AG09309 (cell line): Measurements from ENCODE around the gene L1CAM.

Experiments used
- DNase-seq: peaks from one replicate; pipeline ENCODE4 v3.0.0-alpha.2; 2010; ENCODE audit warnings: low read depth
- H3K4me3 ChIP-seq: 2 replicates; pipeline ENCODE4 v1.5.1; 2011; ENCODE audit warnings: mild to moderate bottlenecking, low read depth, low read length, moderate library complexity; ENCODE audit not compliant: control insufficient read depth
- TF ChIP-seq, protein P1 (sequence below): IDR thresholded peaks from 2 replicates; pipeline ENCODE4 v1.5.1; 2011; ENCODE audit warnings: mild to moderate bottlenecking, low read depth, low read length, inconsistent platforms; ENCODE audit not compliant: insufficient read depth, control insufficient read depth; ENCODE audit errors: missing control alignments

Gene L1CAM

DNA sequence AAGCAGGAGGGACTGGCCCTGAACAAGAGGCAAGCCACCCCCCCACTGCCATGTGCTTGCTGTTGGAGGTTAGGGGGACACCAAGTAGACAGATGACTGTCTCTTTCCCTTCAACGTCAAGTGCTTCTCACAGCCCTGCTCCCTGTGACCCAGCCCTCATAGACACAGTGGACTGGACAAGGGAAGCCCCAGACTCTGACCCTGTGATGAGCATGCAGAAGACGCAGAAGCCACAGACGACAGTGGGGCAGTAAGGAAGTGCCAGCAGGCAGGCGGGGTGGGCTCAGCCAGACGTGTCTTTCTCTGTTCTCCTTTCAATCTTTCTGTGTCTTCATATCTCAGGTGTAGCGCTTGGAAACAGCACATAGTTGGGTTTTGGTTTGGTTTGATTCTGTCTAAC is 2.4 kb upstream of the L1CAM start:
- no peak for DNase-seq
- TF ChIP-seq, protein P1, sequence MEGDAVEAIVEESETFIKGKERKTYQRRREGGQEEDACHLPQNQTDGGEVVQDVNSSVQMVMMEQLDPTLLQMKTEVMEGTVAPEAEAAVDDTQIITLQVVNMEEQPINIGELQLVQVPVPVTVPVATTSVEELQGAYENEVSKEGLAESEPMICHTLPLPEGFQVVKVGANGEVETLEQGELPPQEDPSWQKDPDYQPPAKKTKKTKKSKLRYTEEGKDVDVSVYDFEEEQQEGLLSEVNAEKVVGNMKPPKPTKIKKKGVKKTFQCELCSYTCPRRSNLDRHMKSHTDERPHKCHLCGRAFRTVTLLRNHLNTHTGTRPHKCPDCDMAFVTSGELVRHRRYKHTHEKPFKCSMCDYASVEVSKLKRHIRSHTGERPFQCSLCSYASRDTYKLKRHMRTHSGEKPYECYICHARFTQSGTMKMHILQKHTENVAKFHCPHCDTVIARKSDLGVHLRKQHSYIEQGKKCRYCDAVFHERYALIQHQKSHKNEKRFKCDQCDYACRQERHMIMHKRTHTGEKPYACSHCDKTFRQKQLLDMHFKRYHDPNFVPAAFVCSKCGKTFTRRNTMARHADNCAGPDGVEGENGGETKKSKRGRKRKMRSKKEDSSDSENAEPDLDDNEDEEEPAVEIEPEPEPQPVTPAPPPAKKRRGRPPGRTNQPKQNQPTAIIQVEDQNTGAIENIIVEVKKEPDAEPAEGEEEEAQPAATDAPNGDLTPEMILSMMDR = no peak
- no peak overlapping the region for H3K4me3 ChIP-seq

DNA sequence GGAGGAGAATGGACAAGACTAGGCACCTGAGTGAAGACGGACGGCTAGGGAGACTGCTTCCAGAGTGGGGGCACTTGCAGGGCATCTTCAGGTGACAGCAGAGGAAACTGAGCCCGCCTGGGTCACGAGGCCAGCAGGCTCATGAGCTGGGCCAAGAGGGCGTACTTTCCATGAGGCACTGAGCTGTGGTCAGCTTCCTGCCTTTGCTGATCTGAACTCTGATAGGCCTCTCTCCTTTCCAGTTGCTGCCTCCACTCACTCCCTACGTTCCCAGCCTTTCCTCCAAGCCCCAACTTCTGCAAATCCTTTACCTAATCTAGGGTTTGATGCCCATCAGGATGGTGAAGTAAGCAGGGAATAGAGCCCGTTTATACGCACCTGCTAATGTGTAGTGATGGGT is 1.4 kb upstream of the L1CAM start:
- no peak overlapping the region for H3K4me3 ChIP-seq
- TF ChIP-seq, protein P1 = no peak

DNA sequence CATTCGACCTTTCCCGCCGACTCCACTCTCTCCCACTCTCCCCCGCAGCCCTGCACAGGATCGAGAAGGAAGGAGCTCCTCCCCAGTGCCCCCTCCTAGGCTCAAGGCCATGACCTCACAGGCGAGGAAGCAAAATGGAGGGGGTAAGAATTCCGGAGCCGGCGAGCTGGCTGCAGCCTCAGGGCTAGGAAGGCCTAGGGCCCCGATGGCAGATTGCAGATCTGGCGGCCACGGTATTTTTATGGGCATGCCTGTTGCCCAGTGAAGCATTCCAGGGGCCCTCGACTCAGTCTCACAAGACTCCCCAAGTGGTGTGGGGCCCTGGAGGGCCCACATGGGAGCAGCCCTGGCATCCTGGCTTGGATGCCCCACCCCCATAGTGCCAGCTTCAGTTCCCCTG is 942 bp upstream of the L1CAM start:
- TF ChIP-seq, protein P1 = no peak
- no peak for DNase-seq
- no peak overlapping the region for H3K4me3 ChIP-seq

More for the DNA sequence above, 1.4 kb upstream of the L1CAM start:
- no peak for DNase-seq

DNA sequence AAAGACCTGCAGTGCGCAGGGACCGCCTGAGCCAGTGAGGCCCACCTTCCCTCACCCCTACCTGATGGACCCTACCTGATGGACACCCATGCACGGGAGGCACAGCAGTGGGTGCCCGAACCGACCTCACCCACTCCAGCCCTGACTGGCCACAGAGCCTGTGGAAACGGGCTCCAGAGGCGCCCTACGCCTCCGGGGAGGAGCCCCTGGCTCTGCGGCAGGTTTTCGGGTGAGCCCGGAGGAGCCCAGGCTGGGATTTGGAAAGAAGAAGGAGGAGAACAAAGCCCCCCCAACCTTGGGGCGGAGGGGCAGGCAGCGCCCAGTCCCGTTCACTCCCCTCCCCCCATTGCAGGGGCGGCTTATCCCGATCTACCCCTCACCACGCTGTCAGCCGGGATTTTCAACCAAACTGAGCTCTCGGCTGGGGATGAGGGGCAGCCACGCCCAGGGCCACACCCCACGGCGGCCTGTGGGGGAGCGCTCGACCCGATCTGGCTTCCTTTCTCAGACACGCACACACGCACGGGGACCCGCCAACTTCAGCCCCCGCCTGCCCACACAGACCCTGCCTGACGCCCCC is 675 bp downstream of the L1CAM start:
- TF ChIP-seq, protein P1 = no peak
- DNase-seq = no peak
- H3K4me3 ChIP-seq = no peak overlapping the region

DNA sequence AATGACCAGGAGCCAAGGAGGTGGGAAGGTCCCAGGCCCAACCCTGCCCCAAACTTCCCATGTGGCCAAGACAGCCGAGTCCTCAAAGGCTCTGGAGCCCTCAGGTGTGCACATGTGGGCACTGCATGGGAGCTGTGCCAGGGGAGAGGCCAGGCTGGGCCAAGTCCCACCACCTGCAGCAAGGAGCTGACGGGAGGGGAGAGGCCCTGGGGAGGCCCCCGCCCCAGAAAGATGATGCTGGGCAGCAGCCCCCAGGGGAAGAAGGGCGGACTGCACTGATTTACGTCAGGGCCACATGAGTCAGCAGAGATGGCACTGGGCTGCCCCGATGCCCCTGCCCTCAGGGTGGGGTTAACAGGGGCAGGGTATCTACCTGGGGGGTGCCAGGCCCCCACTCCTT is 1.4 kb downstream of the L1CAM start:
- no peak overlapping the region for H3K4me3 ChIP-seq
- DNase-seq = no peak
- TF ChIP-seq, protein P1 = no peak

DNA sequence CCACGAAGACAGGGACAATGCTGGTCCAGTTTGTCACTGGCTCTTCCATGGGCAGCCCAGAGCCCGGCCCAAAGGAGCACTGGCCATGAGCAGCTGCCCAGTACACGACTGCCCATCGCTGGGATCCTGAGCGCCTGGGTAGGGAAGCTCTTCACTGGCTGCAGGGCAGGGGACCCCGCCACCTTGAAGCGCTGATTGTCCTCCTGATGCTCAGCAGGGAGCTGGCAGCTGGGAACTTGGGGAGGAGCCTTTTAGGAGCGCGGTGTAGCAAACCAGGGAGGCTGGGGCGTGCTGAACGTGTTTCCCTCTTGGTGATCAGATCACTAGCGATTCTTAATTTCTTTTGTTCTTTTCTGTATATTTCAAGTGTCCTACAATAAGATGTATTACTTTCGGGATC is 1.8 kb downstream of the L1CAM start:
- no peak overlapping the region for H3K4me3 ChIP-seq
- no peak for DNase-seq
- TF ChIP-seq, protein P1 = no peak

DNA sequence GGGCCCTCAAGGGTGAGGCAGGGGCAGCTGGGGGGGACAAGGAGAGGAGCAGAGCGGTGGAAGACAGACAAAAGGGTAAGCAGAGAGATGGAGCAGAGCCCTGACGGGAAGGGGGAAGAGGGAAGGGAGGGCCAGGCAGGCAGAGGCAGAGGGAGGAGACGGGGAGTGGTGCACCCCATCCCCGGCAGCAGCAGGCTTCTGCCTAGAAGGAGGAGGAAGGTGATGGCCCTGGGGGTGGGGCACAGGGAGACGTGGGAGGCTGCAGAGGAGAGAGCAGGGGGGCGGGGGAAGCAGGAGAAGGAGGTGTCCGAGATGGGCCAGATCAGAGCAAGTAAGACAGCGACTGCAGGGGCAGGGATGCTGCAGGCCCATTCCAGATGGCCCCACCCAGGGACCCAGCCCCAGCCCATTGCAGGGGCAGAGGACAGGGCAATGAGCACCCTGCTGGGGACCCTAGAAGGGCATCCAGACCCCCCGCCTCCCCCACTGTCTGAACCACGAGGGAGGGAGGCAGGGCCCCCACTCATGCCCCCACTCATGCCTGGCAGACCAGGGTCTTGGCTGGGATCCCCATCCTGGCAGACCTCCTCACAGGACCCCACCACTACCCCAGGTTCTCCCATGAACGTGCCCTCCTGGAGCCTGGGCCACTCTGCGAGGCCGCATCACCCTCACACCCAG is 2.7 kb downstream of the L1CAM start:
- no peak overlapping the region for H3K4me3 ChIP-seq
- no peak for DNase-seq
- TF ChIP-seq, protein P1 = no peak
